HG02981 (cell line): ENCODE data around the gene SLC35A2.
"Not testable (repeated sequence)": the region's sequence is repeated elsewhere in the genome, so short reads cannot be mapped to it uniquely, and the experiment has no call there.

Experiments
- ATAC-seq: cut with Tn5 transposase; IDR thresholded peaks from one replicate; pipeline ENCODE4 v1.9.1; 2021; ENCODE audit warnings: mild to moderate bottlenecking, moderate library complexity; ENCODE audit not compliant: unreplicated experiment

The SLC35A2 gene

GRCh38 chrX:48903290-48903689 is 8.2 kb downstream of the SLC35A2 start:
- no peak for ATAC-seq

- ATAC-seq = no peak
Measured at GRCh38 chrX:48902776-48903175, 8.7 kb downstream of the SLC35A2 start.

- no peak for ATAC-seq
Measured at GRCh38 chrX:48902135-48902534, 9.3 kb downstream of the SLC35A2 start.

GRCh38 chrX:48901069-48901468 is 10.4 kb downstream of the SLC35A2 start:
- ATAC-seq = no peak

GRCh38 chrX:48899078-48899410 is 12.4 kb downstream of the SLC35A2 start:
- ATAC-seq = no peak

- ATAC-seq = peak; percentile 84
Measured at GRCh38 chrX:48897625-48898306, 13.7 kb downstream of the SLC35A2 start, which contains the start of the genes PQBP1 and TIMM17B. PQBP1 (plus strand) TSS chrX:48897930; CDS start chrX:48898510, 580 bp downstream. TIMM17B (minus strand) TSS chrX:48897768; CDS start chrX:48897749, 19 bp downstream.

GRCh38 chrX:48897157-48897624 is 14.3 kb downstream of the SLC35A2 start:
- ATAC-seq = peak; percentile 14

GRCh38 chrX:48896611-48897011 is 14.8 kb downstream of the SLC35A2 start:
- ATAC-seq = no peak

- no peak for ATAC-seq
Measured at GRCh38 chrX:48894891-48895290, 16.6 kb downstream of the SLC35A2 start.

- no peak for ATAC-seq
Measured at GRCh38 chrX:48893556-48894348, 17.7 kb downstream of the SLC35A2 start.

- ATAC-seq = no peak
Measured at GRCh38 chrX:48892896-48893295, 18.6 kb downstream of the SLC35A2 start.

- peak; percentile 76 for ATAC-seq
Measured at GRCh38 chrX:48891402-48892288, 19.8 kb downstream of the SLC35A2 start.

GRCh38 chrX:48890934-48891401 is 20.5 kb downstream of the SLC35A2 start:
- ATAC-seq = peak; percentile 39

- no peak for ATAC-seq
Measured at GRCh38 chrX:48890296-48890925, 21.0 kb downstream of the SLC35A2 start.

GRCh38 chrX:48886586-48886985 is 24.9 kb downstream of the SLC35A2 start:
- not testable (repeated sequence) for ATAC-seq

- no peak for ATAC-seq
Measured at GRCh38 chrX:48883729-48884128, 27.7 kb downstream of the SLC35A2 start.

GRCh38 chrX:48876944-48877343 is 34.5 kb downstream of the SLC35A2 start:
- ATAC-seq = not testable (repeated sequence)

- ATAC-seq = not testable (repeated sequence)
Measured at GRCh38 chrX:48872017-48872416, 39.4 kb downstream of the SLC35A2 start.

GRCh38 chrX:48864210-48864609 is 47.2 kb downstream of the SLC35A2 start:
- no peak for ATAC-seq

- ATAC-seq = no peak
Measured at GRCh38 chrX:48854898-48855297, 56.5 kb downstream of the SLC35A2 start.
